ENCODE measurements around the gene IRF1. TPM values are rescaled to one million over a fixed set of nuclear protein-coding genes. Genes with fewer than 3 reads are reported as not detected.

The IRF1 gene
- total RNA-seq, 4 donors from 2014 or later, result 8.3 to 66.7 (median 16.1) TPM

DNA sequence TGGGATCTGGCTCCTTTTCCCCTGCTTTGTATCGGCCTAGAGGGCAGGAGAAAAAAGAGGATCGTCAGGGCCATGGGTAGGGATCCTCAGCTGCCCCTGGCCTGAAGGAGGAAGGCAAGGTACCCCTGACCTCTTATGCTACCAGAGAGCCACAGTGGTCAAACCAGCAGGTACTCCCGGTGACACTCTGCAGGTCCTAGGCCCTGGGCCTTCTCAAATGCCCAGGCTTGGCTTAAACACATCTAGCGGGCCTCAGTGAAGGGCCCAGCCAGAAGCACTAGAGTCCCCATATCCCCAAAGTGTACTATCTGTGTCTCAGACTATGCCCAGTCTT lies 3.5 kb downstream of the IRF1 start:
- TF ChIP-seq, protein P1, sequence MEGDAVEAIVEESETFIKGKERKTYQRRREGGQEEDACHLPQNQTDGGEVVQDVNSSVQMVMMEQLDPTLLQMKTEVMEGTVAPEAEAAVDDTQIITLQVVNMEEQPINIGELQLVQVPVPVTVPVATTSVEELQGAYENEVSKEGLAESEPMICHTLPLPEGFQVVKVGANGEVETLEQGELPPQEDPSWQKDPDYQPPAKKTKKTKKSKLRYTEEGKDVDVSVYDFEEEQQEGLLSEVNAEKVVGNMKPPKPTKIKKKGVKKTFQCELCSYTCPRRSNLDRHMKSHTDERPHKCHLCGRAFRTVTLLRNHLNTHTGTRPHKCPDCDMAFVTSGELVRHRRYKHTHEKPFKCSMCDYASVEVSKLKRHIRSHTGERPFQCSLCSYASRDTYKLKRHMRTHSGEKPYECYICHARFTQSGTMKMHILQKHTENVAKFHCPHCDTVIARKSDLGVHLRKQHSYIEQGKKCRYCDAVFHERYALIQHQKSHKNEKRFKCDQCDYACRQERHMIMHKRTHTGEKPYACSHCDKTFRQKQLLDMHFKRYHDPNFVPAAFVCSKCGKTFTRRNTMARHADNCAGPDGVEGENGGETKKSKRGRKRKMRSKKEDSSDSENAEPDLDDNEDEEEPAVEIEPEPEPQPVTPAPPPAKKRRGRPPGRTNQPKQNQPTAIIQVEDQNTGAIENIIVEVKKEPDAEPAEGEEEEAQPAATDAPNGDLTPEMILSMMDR (IDR thresholded peaks at IDR 0.05; ENCODE audit: low read depth), result no peak

DNA sequence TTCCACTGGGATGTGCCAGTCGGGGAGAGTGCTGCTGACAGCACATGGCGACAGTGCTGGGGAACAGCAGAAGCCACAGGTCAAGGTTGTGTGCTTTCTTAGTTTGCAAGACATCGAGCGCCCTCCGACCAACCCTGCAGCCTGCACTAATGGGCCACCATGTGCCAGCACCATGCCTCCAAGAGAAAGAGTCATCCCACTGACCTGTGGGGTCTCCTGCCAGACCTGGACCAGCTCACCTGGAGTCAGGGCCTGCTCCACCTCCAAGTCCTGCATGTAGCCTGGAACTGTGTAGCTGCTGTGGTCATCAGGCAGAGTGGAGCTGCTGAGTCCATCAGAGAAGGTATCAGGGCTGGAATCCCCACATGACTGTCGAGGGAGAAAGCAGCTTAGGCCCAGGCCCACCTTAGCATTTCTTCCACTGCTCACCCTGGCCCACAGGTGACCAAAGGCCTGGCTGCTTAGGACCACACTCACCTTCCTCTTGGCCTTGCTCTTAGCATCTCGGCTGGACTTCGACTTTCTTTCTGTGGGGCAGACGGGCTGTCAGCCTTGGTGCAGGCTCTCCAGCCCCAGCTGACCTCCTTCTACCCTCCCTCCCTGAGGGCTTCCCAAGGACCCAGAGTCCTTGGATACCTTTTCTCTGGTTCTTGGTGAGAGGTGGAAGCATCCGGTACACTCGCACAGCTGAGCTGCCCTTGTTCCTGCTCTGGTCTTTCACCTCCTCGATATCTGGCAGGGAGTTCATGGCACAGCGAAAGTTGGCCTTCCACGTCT lies 4.1 kb downstream of the IRF1 start:
- TF ChIP-seq, protein P1 (IDR thresholded peaks at IDR 0.05; ENCODE audit: low read depth), result no peak

DNA sequence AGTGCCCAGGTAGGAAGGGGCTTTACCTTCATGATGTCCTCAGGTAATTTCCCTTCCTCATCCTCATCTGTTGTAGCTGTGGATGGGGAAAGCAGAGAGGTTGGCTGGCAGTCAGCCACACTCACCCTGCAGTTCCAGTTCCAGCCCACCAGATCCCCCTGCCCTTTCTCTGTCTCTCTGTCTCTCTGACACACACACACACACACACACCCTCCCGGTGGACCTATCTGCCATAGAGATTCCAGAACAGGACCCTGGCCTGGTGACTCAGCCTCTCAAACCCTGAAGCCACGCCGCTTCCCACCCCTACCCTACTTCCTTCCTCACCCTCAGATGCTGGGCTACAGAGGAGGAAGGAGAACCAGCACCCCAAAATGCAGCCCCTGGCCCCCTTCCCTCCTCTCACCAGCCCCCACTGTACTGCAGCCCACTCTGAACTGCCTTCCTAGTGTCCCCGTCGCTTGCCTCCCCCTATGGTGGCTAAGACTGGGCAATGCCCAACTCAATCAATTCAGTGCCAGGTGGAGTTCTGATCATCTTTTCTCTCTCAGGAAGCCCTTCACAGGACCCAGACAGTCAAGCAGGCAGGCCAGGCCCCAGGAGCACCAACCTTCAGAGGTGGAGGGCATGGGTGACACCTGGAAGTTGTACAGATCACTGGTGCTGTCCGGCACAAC lies 4.8 kb downstream of the IRF1 start:
- TF ChIP-seq, protein P1 (IDR thresholded peaks at IDR 0.05; ENCODE audit: low read depth), result no peak

DNA sequence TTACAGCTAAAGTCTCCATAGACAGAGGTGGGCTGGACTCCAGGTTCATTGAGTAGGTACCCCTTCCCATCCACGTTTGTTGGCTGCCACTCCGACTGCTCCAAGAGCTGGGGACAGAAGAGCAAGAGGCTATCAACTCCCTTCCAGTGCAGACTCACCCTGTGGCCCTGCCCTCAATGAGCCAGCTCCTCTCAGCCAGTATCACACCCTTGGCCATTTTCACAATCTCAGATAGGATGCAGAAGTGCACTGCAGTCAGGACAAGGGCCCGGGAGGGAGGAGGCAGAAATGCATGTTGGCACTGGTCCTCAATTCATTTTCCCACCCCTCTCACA lies 6.2 kb downstream of the IRF1 start:
- TF ChIP-seq, protein P1 (IDR thresholded peaks at IDR 0.05; ENCODE audit: low read depth), result no peak

DNA sequence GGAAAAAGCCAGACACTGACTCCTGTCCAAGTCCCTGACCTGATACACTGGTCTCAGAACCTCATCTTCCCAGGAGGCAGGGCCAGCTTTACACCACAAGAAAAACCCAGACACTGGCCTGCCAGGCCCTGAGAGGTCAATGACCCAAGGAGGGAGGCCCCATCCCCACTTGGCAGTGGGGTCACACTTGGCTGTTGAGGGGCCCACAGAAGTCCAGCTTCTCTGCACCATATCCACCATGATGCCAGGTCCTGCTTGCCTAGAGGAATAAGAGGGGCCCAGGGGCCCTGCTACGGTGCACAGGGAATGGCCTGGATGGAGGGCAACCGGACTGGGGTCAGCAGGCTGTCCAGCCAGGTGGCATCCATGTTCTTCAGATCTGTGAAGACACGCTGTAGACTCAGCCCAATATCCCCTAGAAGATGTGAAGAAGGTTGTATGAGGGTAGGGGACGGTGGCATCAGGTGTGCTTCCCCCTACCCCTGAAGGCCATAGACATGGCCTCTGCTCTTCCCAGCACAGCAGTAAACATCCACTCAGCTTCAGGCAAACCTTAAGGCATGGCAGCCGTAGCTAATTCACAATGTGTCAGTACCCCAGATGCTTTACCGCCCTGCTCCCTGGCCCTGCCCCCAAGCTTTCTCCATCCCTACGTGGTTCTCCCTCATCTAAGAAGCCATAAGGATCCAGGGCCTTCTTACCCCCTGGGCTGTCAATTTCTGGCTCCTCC lies 6.7 kb downstream of the IRF1 start:
- TF ChIP-seq, protein P1 (IDR thresholded peaks at IDR 0.05; ENCODE audit: low read depth), result no peak

DNA sequence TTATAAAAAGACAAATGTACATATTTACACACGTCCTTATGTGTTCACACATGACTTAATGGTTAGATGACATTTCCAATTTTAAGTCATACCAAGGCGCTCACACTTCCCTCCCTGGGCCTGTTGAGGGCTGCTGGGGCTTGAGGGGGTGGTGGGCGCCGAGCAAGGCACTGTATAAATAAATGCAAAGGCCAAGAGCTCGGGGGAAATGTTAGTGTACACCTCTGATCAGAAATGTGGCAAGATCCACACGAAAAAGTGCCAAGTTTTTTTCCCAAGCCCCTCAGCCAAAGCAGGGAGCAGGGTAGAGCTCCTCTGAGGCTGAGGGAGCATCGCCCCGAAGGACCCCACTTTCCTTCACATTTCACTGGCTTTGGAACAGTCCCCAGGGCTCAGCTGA lies 7.5 kb downstream of the IRF1 start:
- TF ChIP-seq, protein P1 (IDR thresholded peaks at IDR 0.05; ENCODE audit: low read depth), result no peak

DNA sequence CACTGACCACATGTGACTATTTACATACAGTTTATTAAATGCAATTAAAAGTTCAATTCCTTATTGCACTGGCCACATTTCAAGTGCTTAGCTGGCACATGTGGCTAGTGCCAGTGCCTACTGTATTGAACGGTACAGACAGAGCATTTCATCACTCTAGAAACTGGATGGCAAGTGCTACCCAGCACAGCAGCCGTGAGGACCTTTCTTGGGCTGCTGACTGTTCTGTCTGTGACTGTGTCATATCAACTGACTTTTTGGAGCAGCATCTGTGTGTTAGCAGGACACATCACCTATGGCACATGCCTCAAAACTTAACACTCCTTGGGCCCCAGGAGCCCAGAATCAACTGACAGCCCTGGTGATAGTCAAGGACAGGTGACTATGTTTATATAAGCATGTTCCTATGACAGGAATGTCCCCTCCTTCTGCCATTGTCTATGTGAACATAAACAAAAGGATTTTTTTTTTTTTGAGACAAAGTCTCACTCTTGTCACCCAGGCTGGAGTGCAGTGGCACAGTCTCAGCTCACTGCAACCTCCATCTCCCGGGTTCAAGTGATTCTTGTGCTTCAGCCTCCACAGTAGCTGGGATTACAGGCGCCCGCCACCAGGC lies 8.9 kb downstream of the IRF1 start:
- TF ChIP-seq, protein P1 (IDR thresholded peaks at IDR 0.05; ENCODE audit: low read depth), result no peak
